Right lobe of liver (tissue), 6 donors: Measurements from ENCODE around the gene NDUFS6. TPM values are rescaled to one million over a fixed set of nuclear protein-coding genes. Genes with fewer than 3 reads are reported as not detected.

ENCODE experiments used
- ATAC-seq, 4 donors: fragments of 200-7000 bp; cut with Tn5 transposase; one replicate each; pipeline ENCODE4 v1.9.1; 2020; ENCODE audit warnings: mild to moderate bottlenecking in 4 of 4, moderate library complexity in 4 of 4
- DNase-seq, 3 donors: peaks; one replicate each; pipeline ENCODE4 v3.0.0-alpha.2; 2020
- H3K27ac ChIP-seq, 3 donors: fragments of 200-600 bp; one replicate each; pipeline ENCODE4 v1.8.0; 2022
- H3K27me3 ChIP-seq, 2 donors: fragments of 200-600 bp; one replicate each; pipeline ENCODE4 v1.8.0; 2022
- H3K36me3 ChIP-seq, 4 donors: fragments of 200-600 bp; sonication (generic) in 1 of 4; one replicate each; pipeline versions ENCODE4 v1.5.1 to v1.8.0; 2017 to 2022; ENCODE audit warnings: control low read depth in 1 of 4
- H3K4me1 ChIP-seq, 4 donors: fragments of 200-600 bp; sonication (generic) in 1 of 4; one replicate each; pipeline versions ENCODE4 v1.5.1 to v1.8.0; 2017 to 2022; ENCODE audit warnings: control low read depth in 1 of 4
- H3K4me3 ChIP-seq, 3 donors: fragments of 200-600 bp; one replicate each; pipeline ENCODE4 v1.8.0; 2022
- H3K9me3 ChIP-seq, 4 donors: fragments of 200-600 bp; sonication (generic) in 1 of 4; one replicate each; pipeline versions ENCODE4 v1.5.1 to v1.8.0; 2017 to 2022; ENCODE audit warnings: control low read depth in 1 of 4
- POLR2A ChIP-seq: fragments of 450-650 bp; IDR thresholded peaks from one replicate; pipeline ENCODE4 v1.6.1; 2017; ENCODE audit warnings: antibody characterized with exemption, mild to moderate bottlenecking
- WGBS: methylation state at CpG from one replicate; pipeline ENCODE4 v1.1.6; 2018; ENCODE audit warnings: low coverage, low lambda C conversion rate; ENCODE audit not compliant: insufficient coverage; ENCODE audit errors: missing lambda C conversion rate; 5-methylcytosine and 5-hydroxymethylcytosine counted together
- intact Hi-C, 2 donors: fragments of 100-400 bp; cut with DNase I; formaldehyde crosslinking; loops; one replicate each; pipeline versions ENCODE4 v1.11.2 to v1.14.1; 2022
- total RNA-seq, 6 experiments: library from RNA; depleted of rRNA in 2 of 6; stranded (reverse); fragments of >200 nt in 2 of 6; fragmentation: NEBNext Ultra II Directional in 3 of 6; extraction: Animal tissue kit (Norgen Biotek cat#: 25700) in 3 of 6; gene quantifications; one replicate each; pipeline versions ENCODE4 v1.1.0 to v1.2.4, GENCODE V29; 2016 to 2023
- TF ChIP-seq, protein P1 (sequence below), 4 donors: fragments of 200-600 bp in 3 of 4; fragments of 450-650 bp in 1 of 4; IDR thresholded peaks; one replicate each; pipeline versions ENCODE4 v1.5.1 to v1.8.0; 2016 to 2022; ENCODE audit warnings: antibody characterized with exemption in 4 of 4, mild to moderate bottlenecking in 2 of 4
- donor health status: DM: no; HTN: yes; CAD: no.
- donor health status: DM: no; HTN: no; CAD: no.
- donor health status: DM: no; HTN: no; CAD: no.
- donor health status: DM: no; HTN: yes; CAD: no.
- donor health status: DM: no; HTN: yes; CAD: no.

Gene NDUFS6
- total RNA-seq, 6 experiments from 2014 or later = 16.5 to 57.5 (median 23.7) TPM

DNA sequence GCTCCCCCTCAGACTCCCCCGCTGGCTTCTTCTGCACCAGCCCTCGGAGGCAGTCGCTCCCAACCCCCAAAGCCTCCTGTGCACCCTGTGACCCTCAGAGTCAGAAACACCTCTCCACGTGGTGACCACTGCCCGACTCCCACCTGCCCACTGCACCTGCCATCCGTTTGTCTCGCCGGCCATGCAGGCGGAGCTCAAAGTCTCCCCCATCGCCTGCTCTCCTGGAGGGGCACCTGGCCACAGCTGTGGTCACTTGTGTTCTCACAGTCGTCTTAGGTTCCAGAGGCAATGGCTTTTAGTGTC, 39.8 kb upstream of the NDUFS6 start:
- Histone ChIP-seq H3K36me3 (no peaks in the 10 kb centered on the region), H3K4me3 (no peak overlapping the region), H3K27me3 (no peaks in the 10 kb centered on the region), H3K4me1 (no peaks in the 10 kb centered on the region), H3K27ac (no peak overlapping the region), H3K9me3 (no peaks in the 10 kb centered on the region)
- ATAC-seq (no peak), DNase-seq (peak in 2 of 3 donors; percentile 9 to 41)
- 60% methylated on average over 7 of the region's 11 CpGs for WGBS
- no peak for TF ChIP-seq POLR2A
- TF ChIP-seq, protein P1, sequence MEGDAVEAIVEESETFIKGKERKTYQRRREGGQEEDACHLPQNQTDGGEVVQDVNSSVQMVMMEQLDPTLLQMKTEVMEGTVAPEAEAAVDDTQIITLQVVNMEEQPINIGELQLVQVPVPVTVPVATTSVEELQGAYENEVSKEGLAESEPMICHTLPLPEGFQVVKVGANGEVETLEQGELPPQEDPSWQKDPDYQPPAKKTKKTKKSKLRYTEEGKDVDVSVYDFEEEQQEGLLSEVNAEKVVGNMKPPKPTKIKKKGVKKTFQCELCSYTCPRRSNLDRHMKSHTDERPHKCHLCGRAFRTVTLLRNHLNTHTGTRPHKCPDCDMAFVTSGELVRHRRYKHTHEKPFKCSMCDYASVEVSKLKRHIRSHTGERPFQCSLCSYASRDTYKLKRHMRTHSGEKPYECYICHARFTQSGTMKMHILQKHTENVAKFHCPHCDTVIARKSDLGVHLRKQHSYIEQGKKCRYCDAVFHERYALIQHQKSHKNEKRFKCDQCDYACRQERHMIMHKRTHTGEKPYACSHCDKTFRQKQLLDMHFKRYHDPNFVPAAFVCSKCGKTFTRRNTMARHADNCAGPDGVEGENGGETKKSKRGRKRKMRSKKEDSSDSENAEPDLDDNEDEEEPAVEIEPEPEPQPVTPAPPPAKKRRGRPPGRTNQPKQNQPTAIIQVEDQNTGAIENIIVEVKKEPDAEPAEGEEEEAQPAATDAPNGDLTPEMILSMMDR (IDR thresholded peaks at IDR 0.05) = no peak
- intact Hi-C loops = loop anchor here in 1 of 2 donors (10.0 kb wide), 1 partner anchor 253 kb away; no protein-coding TSS in a partner anchor

DNA sequence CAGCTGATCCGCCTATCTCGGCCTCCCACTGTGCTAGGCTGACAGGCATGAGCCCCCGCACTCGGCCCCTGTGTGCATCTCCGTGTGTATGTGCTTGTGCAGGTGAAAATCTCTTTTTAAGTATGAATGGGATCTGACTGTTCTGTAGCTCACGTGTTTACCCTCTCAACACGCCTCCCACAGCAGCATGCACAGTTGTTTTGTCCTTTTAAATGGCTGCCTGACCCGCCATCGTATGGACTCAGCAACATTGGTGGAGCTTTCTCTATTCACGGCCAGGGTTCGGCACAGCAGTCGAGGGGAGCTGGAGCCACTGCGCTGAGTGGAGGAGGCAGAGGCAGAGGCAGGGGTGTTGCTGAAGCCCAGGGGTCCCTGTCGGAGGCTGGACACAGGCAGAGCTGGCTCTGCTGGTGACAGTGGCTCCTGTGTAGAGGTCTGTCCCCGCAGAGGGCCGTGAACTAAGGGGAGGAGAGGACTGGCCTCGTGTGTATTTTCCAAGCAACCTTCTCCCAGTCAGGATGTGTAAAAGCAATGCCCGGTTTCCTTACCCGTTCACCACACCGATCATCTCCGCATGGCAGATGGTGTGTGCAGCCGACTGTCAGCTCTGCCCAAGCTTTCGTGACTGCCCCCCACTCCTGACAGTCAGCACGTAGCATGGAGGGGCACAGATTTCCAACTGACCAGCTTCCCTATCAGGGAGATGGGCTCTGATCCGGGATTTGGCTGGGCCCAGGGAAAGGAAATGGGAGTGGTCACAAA, 38.9 kb upstream of the NDUFS6 start:
- 46% methylated on average over 11 of the region's 25 CpGs for WGBS
- intact Hi-C loops = loop anchor here in 1 of 2 donors (10.0 kb wide), 1 partner anchor 252 kb away; no protein-coding TSS in a partner anchor

DNA sequence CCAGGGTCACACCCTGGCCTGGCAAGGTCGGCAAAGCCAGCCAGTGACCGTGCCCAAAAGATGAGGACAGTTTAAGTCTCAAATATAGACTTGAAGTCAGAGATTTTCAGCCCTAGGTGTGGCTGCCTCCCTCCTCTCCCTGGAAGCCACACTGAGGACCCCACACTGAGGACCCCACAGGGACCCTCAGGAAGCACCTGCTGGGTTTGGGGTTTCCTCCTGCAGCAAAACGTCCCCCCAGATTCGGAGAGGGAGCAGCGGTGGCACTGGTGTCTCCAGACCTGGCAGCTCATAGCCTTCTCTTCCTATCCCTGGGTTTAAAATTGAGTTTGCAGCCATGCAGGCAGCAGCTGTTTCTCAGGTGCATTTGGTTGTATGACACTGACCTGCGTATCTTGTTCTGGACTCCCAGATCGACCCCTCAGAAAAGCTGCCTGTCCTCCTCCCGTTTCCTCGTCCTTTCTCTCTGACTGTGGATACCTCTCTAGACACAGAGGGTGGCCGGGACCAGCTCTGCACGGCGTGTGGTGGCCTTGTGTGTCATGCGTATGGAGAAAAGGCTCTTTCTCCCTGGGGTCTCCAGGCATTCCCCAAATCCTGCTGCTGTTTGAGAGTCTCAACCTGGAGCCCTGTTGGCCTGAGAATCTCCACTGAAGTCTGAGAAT, 38.2 kb upstream of the NDUFS6 start:
- WGBS = 51% methylated on average over 9 of the region's 13 CpGs
- Histone ChIP-seq H3K9me3 (no peaks in the 10 kb centered on the region), H3K4me1 (no peaks in the 10 kb centered on the region), H3K4me3 (no peak overlapping the region), H3K27ac (no peak overlapping the region), H3K36me3 (no peaks in the 10 kb centered on the region), H3K27me3 (no peaks in the 10 kb centered on the region)
- TF ChIP-seq, protein P1 (IDR thresholded peaks at IDR 0.05) = no peak
- no peak for TF ChIP-seq POLR2A
- DNase-seq = peak in 2 of 3 donors; percentile 5 to 23
- intact Hi-C loops = loop anchor here in 1 of 2 donors (10.0 kb wide), 1 partner anchor 252 kb away; no protein-coding TSS in a partner anchor
- ATAC-seq = no peak

More for the DNA sequence above, 38.9 kb upstream of the NDUFS6 start:
- no peaks in the 10 kb centered on the region for H3K4me1 ChIP-seq
- H3K36me3 ChIP-seq = no peaks in the 10 kb centered on the region
- no peaks in the 10 kb centered on the region for H3K27me3 ChIP-seq
- no peak overlapping the region for H3K4me3 ChIP-seq
- no peak overlapping the region for H3K27ac ChIP-seq
- DNase-seq = peak in 2 of 3 donors; percentile 3 to 22
- ATAC-seq = no peak
- TF ChIP-seq POLR2A = no peak
- TF ChIP-seq, protein P1 (IDR thresholded peaks at IDR 0.05) = no peak
- H3K9me3 ChIP-seq = no peaks in the 10 kb centered on the region

DNA sequence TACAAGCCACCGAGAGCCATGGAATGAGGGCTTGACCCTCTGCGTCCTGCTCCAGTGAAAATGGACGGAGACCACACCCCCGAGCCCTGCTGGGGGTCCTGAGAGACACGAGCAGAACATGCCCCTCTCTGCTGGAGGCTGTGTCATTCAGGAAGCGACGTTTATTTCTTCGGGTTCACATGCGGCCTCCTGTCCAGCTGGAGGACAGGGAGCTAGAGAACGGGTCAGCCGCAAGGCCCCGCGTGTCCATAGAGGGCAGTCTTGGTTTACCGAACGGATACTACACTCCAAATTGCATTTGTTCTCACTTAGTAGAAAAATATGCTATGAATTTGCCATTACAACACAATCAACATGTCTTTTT, 37.7 kb upstream of the NDUFS6 start:
- no peaks in the 10 kb centered on the region for H3K9me3 ChIP-seq
- no peaks in the 10 kb centered on the region for H3K27me3 ChIP-seq
- H3K4me3 ChIP-seq = no peak overlapping the region
- 11% methylated on average over 9 of the region's 15 CpGs for WGBS
- H3K36me3 ChIP-seq = no peaks in the 10 kb centered on the region
- no peaks in the 10 kb centered on the region for H3K4me1 ChIP-seq
- H3K27ac ChIP-seq = no peak overlapping the region
- intact Hi-C loops = loop anchor here in 1 of 2 donors (10.0 kb wide), 1 partner anchor 251 kb away; no protein-coding TSS in a partner anchor
- peak; percentile 76 to 82 (median 80) for ATAC-seq
- TF ChIP-seq, protein P1 (IDR thresholded peaks at IDR 0.05) = peak; percentile 41 to 62 (median 58)
- TF ChIP-seq POLR2A = no peak
- DNase-seq = peak; percentile 48 to 59 (median 54)
